ENCODE results near the gene KLK7.

KLK7 gene

GRCh38 chr19:50959731-50960500 lies 23.8 kb downstream of the KLK7 start:
- Histone ChIP-seq H3K9me3 (ENCODE audit: insufficient read depth, low read depth, low read length) (no peaks in the 10 kb centered on the region; the same call in 1 of the 2 replicates), H3K36me3 (ENCODE audit: insufficient read depth, low read length) (no peaks in the 10 kb centered on the region), H3K4me1 (ENCODE audit: insufficient read depth, low read length, poor library complexity, severe bottlenecking) (no peaks in the 10 kb centered on the region), H3K9me2 (replicated peaks; ENCODE audit: low read depth, low read length) (no peaks in the 10 kb centered on the region), H3K79me2 (ENCODE audit: insufficient read depth, low read length) (no peaks in the 10 kb centered on the region), H2AFZ (ENCODE audit: low read length) (no peak overlapping the region), H4K20me1 (ENCODE audit: insufficient read depth, low read length, poor library complexity, severe bottlenecking) (no peaks in the 10 kb centered on the region), H3K9ac (ENCODE audit: low read depth, low read length, poor library complexity, severe bottlenecking) (no peak overlapping the region), H3F3A (ENCODE audit: low read depth) (no peaks in the 10 kb centered on the region), H3K27me3 (ENCODE audit: insufficient read depth, low read length, poor library complexity, severe bottlenecking) (no peaks in the 10 kb centered on the region), H3K4me2 (ENCODE audit: low read depth, low read length, poor library complexity, severe bottlenecking) (no peak overlapping the region), H3K4me3 (ENCODE audit: low read length, poor library complexity, severe bottlenecking) (no peak overlapping the region)
- no peak for TF ChIP-seq CTCF (conservative IDR thresholded peaks at IDR 0.05; ENCODE audit: low read length)
- no peak for TF ChIP-seq EZH2phosphoT487 (IDR thresholded peaks at IDR 0.05; ENCODE audit: borderline replicate concordance)

- TF ChIP-seq EZH2phosphoT487 (IDR thresholded peaks at IDR 0.05; ENCODE audit: borderline replicate concordance): no peak
- no peak for TF ChIP-seq CTCF (conservative IDR thresholded peaks at IDR 0.05; ENCODE audit: low read length)
- Histone ChIP-seq H3K9me2 (replicated peaks; ENCODE audit: low read depth, low read length) (no peaks in the 10 kb centered on the region), H3K27me3 (ENCODE audit: insufficient read depth, low read length, poor library complexity, severe bottlenecking) (no peaks in the 10 kb centered on the region), H3K9me3 (ENCODE audit: insufficient read depth, low read depth, low read length) (no peaks in the 10 kb centered on the region; the same call in 1 of the 2 replicates), H4K20me1 (ENCODE audit: insufficient read depth, low read length, poor library complexity, severe bottlenecking) (no peaks in the 10 kb centered on the region), H3K4me2 (ENCODE audit: low read depth, low read length, poor library complexity, severe bottlenecking) (no peak overlapping the region), H3K36me3 (ENCODE audit: insufficient read depth, low read length) (no peaks in the 10 kb centered on the region), H3K4me3 (ENCODE audit: low read length, poor library complexity, severe bottlenecking) (no peak overlapping the region), H3K9ac (ENCODE audit: low read depth, low read length, poor library complexity, severe bottlenecking) (no peak overlapping the region), H3K79me2 (ENCODE audit: insufficient read depth, low read length) (no peaks in the 10 kb centered on the region), H3F3A (ENCODE audit: low read depth) (no peaks in the 10 kb centered on the region), H2AFZ (ENCODE audit: low read length) (no peak overlapping the region), H3K4me1 (ENCODE audit: insufficient read depth, low read length, poor library complexity, severe bottlenecking) (no peaks in the 10 kb centered on the region)
Measured at GRCh38 chr19:50957587-50957986, 26.1 kb downstream of the KLK7 start.

- Histone ChIP-seq H3K9me2 (replicated peaks; ENCODE audit: low read depth, low read length) (no peaks in the 10 kb centered on the region), H2AFZ (ENCODE audit: low read length) (no peak within 1 kb of the TSS), H3K4me2 (ENCODE audit: low read depth, low read length, poor library complexity, severe bottlenecking) (no peak within 1 kb of the TSS), H3K4me1 (ENCODE audit: insufficient read depth, low read length, poor library complexity, severe bottlenecking) (no peaks in the 10 kb centered on the region), H3F3A (ENCODE audit: low read depth) (no peaks in the 10 kb centered on the region), H3K9me3 (ENCODE audit: insufficient read depth, low read depth, low read length) (no peaks in the 10 kb centered on the region; the same call in 1 of the 2 replicates), H4K20me1 (ENCODE audit: insufficient read depth, low read length, poor library complexity, severe bottlenecking) (no peaks in the 10 kb centered on the region), H3K27me3 (ENCODE audit: insufficient read depth, low read length, poor library complexity, severe bottlenecking) (no peaks in the 10 kb centered on the region), H3K79me2 (ENCODE audit: insufficient read depth, low read length) (no peaks in the 10 kb centered on the region), H3K36me3 (ENCODE audit: insufficient read depth, low read length) (no peaks in the 10 kb centered on the region), H3K4me3 (ENCODE audit: low read length, poor library complexity, severe bottlenecking) (no peak within 1 kb of the TSS), H3K9ac (ENCODE audit: low read depth, low read length, poor library complexity, severe bottlenecking) (no peak within 1 kb of the TSS)
- TF ChIP-seq CTCF (conservative IDR thresholded peaks at IDR 0.05; ENCODE audit: low read length) (no peak), EZH2phosphoT487 (IDR thresholded peaks at IDR 0.05; ENCODE audit: borderline replicate concordance) (no peak)
Measured at GRCh38 chr19:50952910-50953309, 30.8 kb downstream of the KLK7 start, which contains the start of gene KLK5. TSS of gene KLK5 (minus strand) at chr19:50953038. CDS start at chr19:50952657, 381 bp downstream.

All from Loucy (cell line).